T-helper 2 cell (primary cell): ENCODE results near the gene LRPAP1.
"Not testable (repeated sequence)": the region's sequence is repeated elsewhere in the genome, so short reads cannot be mapped to it uniquely, and the experiment has no call there.

Experiments used
- DNase-seq, 5 experiments: peaks; one replicate each; pipeline versions ENCODE4 v3.0.0 to v3.0.0-alpha.2; 2012 to 2022

LRPAP1 gene

GRCh38 chr4:3560465-3560864 is 28.2 kb upstream of the LRPAP1 start:
- not testable (repeated sequence) for DNase-seq

- not testable (repeated sequence) for DNase-seq
Measured at GRCh38 chr4:3559381-3560290, 27.4 kb upstream of the LRPAP1 start.

DNA sequence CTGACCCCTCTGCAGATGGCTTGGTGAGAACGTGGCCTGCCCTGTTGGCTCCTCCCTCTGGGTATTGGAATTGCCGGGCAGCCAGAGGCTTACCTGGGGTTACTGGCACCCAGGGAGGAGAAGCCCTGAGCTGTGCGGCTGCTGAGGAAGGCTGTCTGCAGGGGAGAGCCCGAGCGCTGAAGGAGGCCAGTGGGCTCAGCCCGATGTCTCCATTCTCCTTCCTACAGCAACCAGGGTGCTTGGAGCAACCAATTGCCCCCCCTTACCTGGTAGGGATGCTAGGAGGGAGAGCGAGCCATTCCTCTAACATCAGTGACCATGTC is 26.3 kb upstream of the LRPAP1 start:
- not testable (repeated sequence) for DNase-seq

GRCh38 chr4:3557676-3558513 is 25.7 kb upstream of the LRPAP1 start:
- DNase-seq, result not testable (repeated sequence)

- peak in 1 of 5 experiments; percentile 83 for DNase-seq
Measured at GRCh38 chr4:3557088-3557492, 24.9 kb upstream of the LRPAP1 start.

DNA sequence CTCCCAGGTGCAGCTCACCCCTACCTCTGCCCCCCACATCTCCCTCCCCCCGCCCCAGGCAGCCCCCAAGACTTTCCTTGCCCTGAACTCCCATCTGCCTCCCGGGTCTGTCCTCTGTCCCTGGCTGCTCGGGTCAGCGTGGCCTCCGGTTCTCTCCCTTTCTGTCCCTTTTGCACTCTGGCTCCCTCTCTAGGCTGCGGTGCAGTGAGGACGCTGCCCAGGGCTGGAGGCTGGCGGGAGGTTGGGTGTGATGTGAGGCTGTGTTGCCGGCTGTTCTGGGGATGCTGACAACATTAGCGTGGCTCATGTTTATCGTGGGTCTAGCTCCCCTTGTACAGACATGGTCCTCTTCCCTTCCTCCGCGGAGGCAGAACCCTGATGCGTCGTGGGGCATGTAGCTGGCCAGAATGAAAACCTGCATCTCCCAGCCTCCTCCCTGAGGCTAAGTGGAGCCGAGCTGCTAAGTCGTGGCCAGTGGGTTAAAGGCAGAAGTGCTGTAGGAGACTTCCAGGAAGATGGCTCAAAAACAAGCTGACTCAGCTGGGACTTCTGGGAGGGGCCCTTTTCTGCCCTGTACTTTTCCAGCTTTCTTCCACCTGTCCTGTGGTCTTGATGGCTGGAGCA is 24.1 kb upstream of the LRPAP1 start:
- not testable (repeated sequence) for DNase-seq

- not testable (repeated sequence) for DNase-seq
Measured at GRCh38 chr4:3555459-3556070, 23.3 kb upstream of the LRPAP1 start.

GRCh38 chr4:3551366-3551765 is 19.1 kb upstream of the LRPAP1 start:
- not testable (repeated sequence) for DNase-seq

DNA sequence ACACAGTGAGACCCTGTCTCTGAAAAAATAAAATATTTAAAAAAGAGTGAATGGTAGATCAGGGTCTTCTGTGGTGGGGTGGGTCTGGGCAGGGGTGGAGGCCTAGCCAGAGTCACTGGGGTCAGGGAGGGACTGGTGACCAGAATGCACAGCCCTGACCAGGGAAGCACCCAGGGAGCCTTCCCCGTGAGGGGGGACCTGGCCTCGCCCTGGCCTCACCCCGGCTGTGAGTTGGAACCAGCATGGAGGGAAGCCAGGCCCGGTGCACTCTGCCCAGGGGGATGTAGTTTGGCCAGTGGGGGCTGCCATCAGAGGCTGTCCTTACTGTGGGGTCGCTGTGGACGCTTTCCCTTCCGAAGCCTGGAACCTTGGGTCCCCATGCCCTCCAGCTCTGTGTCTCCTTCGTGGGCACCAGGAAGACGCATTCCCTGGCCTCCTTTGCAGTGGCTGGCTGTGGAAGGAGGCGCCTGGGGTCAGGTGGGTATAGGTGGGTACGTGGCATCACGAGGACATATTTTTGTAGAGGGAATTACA is 18.6 kb upstream of the LRPAP1 start:
- not testable (repeated sequence) for DNase-seq

DNA sequence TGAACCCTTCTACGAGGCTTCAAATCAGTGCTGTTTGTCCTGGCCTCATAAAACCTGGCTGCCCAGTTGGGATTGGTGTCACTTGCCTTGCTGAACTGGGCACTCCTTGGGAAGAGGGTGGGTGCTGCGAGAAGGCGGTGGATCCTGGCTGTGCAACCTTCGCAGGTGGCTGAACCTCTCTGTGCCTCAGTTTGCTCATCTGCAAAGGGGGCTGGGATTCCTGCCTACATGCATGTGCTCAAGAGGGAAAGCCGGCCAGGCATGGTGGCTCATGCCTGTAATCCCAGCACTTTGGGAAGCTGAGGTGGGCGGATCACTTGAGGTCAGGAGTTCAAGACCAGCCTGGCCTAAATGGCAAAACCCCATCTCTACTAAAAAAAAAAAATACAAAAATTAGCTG is 17.8 kb upstream of the LRPAP1 start:
- DNase-seq, result not testable (repeated sequence)

GRCh38 chr4:3549694-3550001 is 17.4 kb upstream of the LRPAP1 start:
- DNase-seq, result not testable (repeated sequence)

- DNase-seq, result not testable (repeated sequence)
Measured at GRCh38 chr4:3548991-3549693, 16.9 kb upstream of the LRPAP1 start.

GRCh38 chr4:3546721-3547120 is 14.5 kb upstream of the LRPAP1 start:
- DNase-seq, result not testable (repeated sequence)

DNA sequence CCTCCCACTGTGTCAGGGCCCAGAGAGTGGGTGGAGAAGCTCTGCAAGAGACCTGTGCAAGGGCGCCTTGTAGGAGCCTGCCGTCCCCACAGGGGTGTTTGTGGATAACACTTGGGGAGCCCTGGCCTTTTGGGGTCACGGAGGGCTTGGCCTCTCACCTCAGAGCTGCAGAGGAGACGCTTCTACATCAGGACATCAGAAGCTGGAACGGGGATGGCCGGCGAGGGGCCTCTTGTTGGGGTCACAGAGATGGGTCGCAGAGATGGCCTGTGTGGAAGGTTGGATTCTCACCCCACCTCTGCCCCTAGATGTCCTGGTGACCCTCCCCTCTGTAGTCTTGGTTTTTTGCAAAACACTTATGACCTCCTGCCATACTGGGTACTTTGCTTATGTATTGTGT is 13.1 kb upstream of the LRPAP1 start:
- DNase-seq, result not testable (repeated sequence)

GRCh38 chr4:3544259-3545025 is 12.2 kb upstream of the LRPAP1 start:
- DNase-seq, result not testable (repeated sequence)

GRCh38 chr4:3543415-3543814 is 11.2 kb upstream of the LRPAP1 start:
- not testable (repeated sequence) for DNase-seq

- DNase-seq, result not testable (repeated sequence)
Measured at GRCh38 chr4:3538906-3539305, 6.7 kb upstream of the LRPAP1 start.

DNA sequence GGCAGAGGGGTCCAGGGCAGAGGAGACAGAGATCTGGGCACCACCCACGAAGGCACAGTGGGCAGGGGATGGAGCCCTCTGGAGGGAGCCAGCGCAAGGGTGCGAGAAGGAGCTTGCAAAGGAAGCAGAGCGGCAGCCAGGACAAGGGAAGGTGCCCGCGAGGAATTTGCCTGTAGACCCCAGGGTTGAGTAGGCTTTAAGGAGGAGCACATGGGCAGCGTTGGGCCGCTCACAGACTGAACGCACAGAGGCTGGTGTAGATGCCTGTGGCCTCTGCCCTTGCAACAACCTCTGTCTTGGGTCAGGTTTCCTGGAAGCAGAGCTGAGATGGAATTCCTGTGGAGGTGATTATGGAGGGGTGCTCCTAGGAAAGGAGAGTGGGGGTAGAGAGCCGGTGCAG is 3.6 kb upstream of the LRPAP1 start:
- not testable (repeated sequence) for DNase-seq

GRCh38 chr4:3533423-3533820 is 1.2 kb upstream of the LRPAP1 start:
- no peak for DNase-seq

DNA sequence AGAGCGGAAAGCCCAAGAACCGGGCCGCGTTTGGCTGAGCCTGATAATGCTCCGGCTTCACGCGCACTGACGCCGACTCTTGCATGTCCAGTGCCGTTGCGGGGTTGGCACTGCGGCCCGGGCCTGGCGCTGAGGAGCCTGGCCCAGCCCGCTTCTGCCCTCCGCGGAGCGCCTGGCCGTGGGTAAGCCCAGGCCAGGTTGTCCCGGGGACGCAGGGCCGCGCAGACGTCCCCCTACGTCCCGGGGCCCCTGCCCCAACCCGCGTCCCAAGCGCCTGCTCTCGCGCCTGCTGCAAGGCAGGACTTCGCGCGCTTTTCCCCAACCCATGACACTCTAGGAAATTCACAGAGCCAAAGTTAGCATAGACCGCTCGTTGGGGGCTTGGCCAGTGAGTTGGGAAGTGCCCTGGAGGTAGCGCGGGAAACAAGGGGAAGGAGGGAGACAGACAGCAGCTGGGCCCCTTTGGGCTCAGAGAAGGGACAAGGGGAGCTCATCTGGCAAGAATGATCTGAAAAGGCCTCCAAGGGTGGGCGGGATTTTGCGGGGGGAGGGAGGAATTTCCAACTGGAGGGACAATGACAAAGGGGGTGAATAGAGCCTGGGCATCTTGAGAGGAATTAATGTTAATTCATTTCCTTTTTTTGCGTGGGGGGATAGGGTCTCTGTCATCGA is 665 bp upstream of the LRPAP1 start:
- no peak for DNase-seq
